Body of pancreas (tissue), 4 donors: Measurements from ENCODE around the gene FXN.

Experiments used
- CTCF ChIP-seq, 7 experiments: fragments of 450-650 bp in 4 of 7; fragments of 200-600 bp in 3 of 7; sonication (generic) in 3 of 7; IDR thresholded peaks; one replicate each; pipeline ENCODE4 v1.5.1; 2016 to 2019; ENCODE audit warnings: antibody characterized with exemption in 7 of 7
- POLR2A ChIP-seq, 3 donors: fragments of 450-650 bp; IDR thresholded peaks; one replicate each; pipeline ENCODE4 v1.6.1; 2016; ENCODE audit warnings: antibody characterized with exemption in 3 of 3, mild to moderate bottlenecking in 2 of 3

- no peak for TF ChIP-seq CTCF (IDR thresholded peaks at IDR 0.05)
- TF ChIP-seq POLR2A (IDR thresholded peaks at IDR 0.05): no peak
Observed at GRCh38 chr9:69070201-69070600, 34.6 kb downstream of the FXN start.
